Tibial artery (tissue), 4 donors: ENCODE data around the gene NEGR1.

Source experiments
- DNase-seq, 2 donors: peaks; one replicate each; pipeline ENCODE4 v3.0.0-alpha.2; 2019
- H3K27ac ChIP-seq, 2 donors: fragments of 200-600 bp; sonication (generic) in 1 of 2; 1 replicate in 1 of 2; 2 replicates in 1 of 2; pipeline ENCODE4 v1.5.1; 2018 to 2019; ENCODE audit warnings: mild to moderate bottlenecking in 1 of 2
- H3K27me3 ChIP-seq, 2 donors: fragments of 200-600 bp; sonication (generic) in 1 of 2; one replicate each; pipeline versions ENCODE4 v1.5.1 to v1.6.0; 2016 to 2019
- H3K36me3 ChIP-seq, 3 donors: fragments of 200-600 bp; sonication (generic) in 2 of 3; one replicate each; pipeline ENCODE4 v1.5.1; 2016 to 2019; ENCODE audit warnings: mild to moderate bottlenecking in 2 of 3
- H3K4me1 ChIP-seq, 4 donors: fragments of 200-600 bp; sonication (generic) in 2 of 4; 1 replicate in 3 of 4; 2 replicates in 1 of 4; pipeline ENCODE4 v1.5.1; 2016 to 2019
- H3K4me3 ChIP-seq, 2 donors: fragments of 200-600 bp; sonication (generic) in 1 of 2; 1 replicate in 1 of 2; 2 replicates in 1 of 2; pipeline ENCODE4 v1.5.1; 2018 to 2019; ENCODE audit warnings: mild to moderate bottlenecking in 2 of 2
- H3K9me3 ChIP-seq, 3 donors: fragments of 200-600 bp; sonication (generic) in 1 of 3; one replicate each; pipeline ENCODE4 v1.5.1; 2016 to 2019
- CTCF ChIP-seq, 2 experiments: fragments of 200-600 bp in 1 of 2; fragments of 450-650 bp in 1 of 2; IDR thresholded peaks; one replicate each; pipeline ENCODE4 v1.5.1; 2017 to 2019; ENCODE audit warnings: antibody characterized with exemption in 2 of 2, mild to moderate bottlenecking in 1 of 2, moderate library complexity in 1 of 2
- intact Hi-C: fragments of 100-400 bp; cut with DNase I; formaldehyde crosslinking; loops from one replicate; pipeline ENCODE4 v1.15.0; 2023; ENCODE audit warnings: low total_unique reads

The NEGR1 gene

GRCh38 chr1:71843012-71843411 is 439.3 kb downstream of the NEGR1 start:
- no peak for DNase-seq
- Histone ChIP-seq H3K4me1 (no peaks in the 10 kb centered on the region), H3K9me3 (no peaks in the 10 kb centered on the region), H3K27ac (no peak overlapping the region), H3K27me3 (no peaks in the 10 kb centered on the region), H3K4me3 (no peak overlapping the region), H3K36me3 (no peaks in the 10 kb centered on the region)
- no peak for TF ChIP-seq CTCF (IDR thresholded peaks at IDR 0.05)
- intact Hi-C loops = no loop called here

GRCh38 chr1:71839876-71840275 is 442.5 kb downstream of the NEGR1 start:
- intact Hi-C loops = no loop called here
- Histone ChIP-seq H3K9me3 (no peaks in the 10 kb centered on the region), H3K27me3 (no peaks in the 10 kb centered on the region), H3K27ac (no peak overlapping the region), H3K4me3 (no peak overlapping the region), H3K4me1 (peaks cover 0 to 3% (median 0%) of the 10 kb centered on the region in 4 donors), H3K36me3 (no peaks in the 10 kb centered on the region)
- TF ChIP-seq CTCF (IDR thresholded peaks at IDR 0.05) = no peak
- DNase-seq = no peak

GRCh38 chr1:71836904-71837303 is 445.4 kb downstream of the NEGR1 start:
- no peak for DNase-seq
- no peak for TF ChIP-seq CTCF (IDR thresholded peaks at IDR 0.05)
- intact Hi-C loops = no loop called here
- H3K27ac ChIP-seq = no peak overlapping the region
- H3K27me3 ChIP-seq = no peaks in the 10 kb centered on the region
- H3K4me3 ChIP-seq = no peak overlapping the region
- H3K4me1 ChIP-seq = peaks cover 0 to 4% (median 0%) of the 10 kb centered on the region in 4 donors
- no peaks in the 10 kb centered on the region for H3K9me3 ChIP-seq
- H3K36me3 ChIP-seq = no peaks in the 10 kb centered on the region

GRCh38 chr1:71835442-71835813 is 446.9 kb downstream of the NEGR1 start:
- intact Hi-C loops = no loop called here
- no peak for TF ChIP-seq CTCF (IDR thresholded peaks at IDR 0.05)
- peaks cover 0 to 4% (median 0%) of the 10 kb centered on the region in 4 donors for H3K4me1 ChIP-seq
- no peaks in the 10 kb centered on the region for H3K27me3 ChIP-seq
- H3K4me3 ChIP-seq = no peak overlapping the region
- DNase-seq = no peak
- H3K36me3 ChIP-seq = no peaks in the 10 kb centered on the region
- no peak overlapping the region for H3K27ac ChIP-seq
- H3K9me3 ChIP-seq = no peaks in the 10 kb centered on the region

- Histone ChIP-seq H3K4me1 (peaks cover 0 to 4% (median 0%) of the 10 kb centered on the region in 4 donors), H3K27ac (no peak overlapping the region), H3K4me3 (no peak overlapping the region), H3K9me3 (no peaks in the 10 kb centered on the region), H3K36me3 (no peaks in the 10 kb centered on the region), H3K27me3 (no peaks in the 10 kb centered on the region)
- intact Hi-C loops = no loop called here
- no peak for DNase-seq
- no peak for TF ChIP-seq CTCF (IDR thresholded peaks at IDR 0.05)
These were observed 447.5 kb downstream of the NEGR1 start for GRCh38 chr1:71834601-71835441.
